Ureter (tissue), 1 donor: ENCODE data around the gene DNM1L. TPM values are rescaled to one million over a fixed set of nuclear protein-coding genes. Genes with fewer than 3 reads are reported as not detected.

Experiments used
- DNase-seq: peaks from one replicate; pipeline ENCODE4 v3.0.0-alpha.2; 2020; ENCODE audit warnings: low spot score
- total RNA-seq: library from RNA; stranded (reverse); gene quantifications from one replicate; pipeline ENCODE4 v1.2.4, GENCODE V29; 2023
- donor health status: DM: yes; HTN: yes; CAD: no.

DNM1L gene
- 104 TPM for total RNA-seq

GRCh38 chr12:32679091-32679919 lies at the start of gene DNM1L:
DNM1L (plus strand) TSS chr12:32679301; CDS start chr12:32679364, 63 bp downstream.
- peak; percentile 94 for DNase-seq

- DNase-seq, result no peak
Measured at GRCh38 chr12:32641287-32641901, 37.7 kb upstream of the DNM1L start.

GRCh38 chr12:32644431-32644830 lies 34.7 kb upstream of the DNM1L start:
- no peak for DNase-seq

GRCh38 chr12:32647275-32647674 lies 31.8 kb upstream of the DNM1L start:
- DNase-seq, result no peak

- DNase-seq, result no peak
Measured at GRCh38 chr12:32650508-32650907, 28.6 kb upstream of the DNM1L start.

- DNase-seq, result no peak
Measured at GRCh38 chr12:32651151-32651955, 27.7 kb upstream of the DNM1L start.

GRCh38 chr12:32651956-32652210 lies 27.2 kb upstream of the DNM1L start:
- DNase-seq, result no peak

GRCh38 chr12:32659908-32660440 lies 19.1 kb upstream of the DNM1L start:
- no peak for DNase-seq

GRCh38 chr12:32661706-32662105 lies 17.4 kb upstream of the DNM1L start:
- no peak for DNase-seq

GRCh38 chr12:32662665-32663064 lies 16.4 kb upstream of the DNM1L start:
- DNase-seq, result no peak

GRCh38 chr12:32666018-32666417 lies 13.1 kb upstream of the DNM1L start:
- DNase-seq, result no peak

- no peak for DNase-seq
Measured at GRCh38 chr12:32669584-32669983, 9.5 kb upstream of the DNM1L start.

GRCh38 chr12:32671930-32672780 lies 6.9 kb upstream of the DNM1L start:
- DNase-seq, result no peak

- no peak for DNase-seq
Measured at GRCh38 chr12:32679920-32680237, 778 bp downstream of the DNM1L start.

- no peak for DNase-seq
Measured at GRCh38 chr12:32680787-32681186, 1.7 kb downstream of the DNM1L start.

- DNase-seq, result no peak
Measured at GRCh38 chr12:32681272-32681671, 2.2 kb downstream of the DNM1L start.

GRCh38 chr12:32686340-32686739 lies 7.2 kb downstream of the DNM1L start:
- DNase-seq, result no peak

GRCh38 chr12:32688786-32689185 lies 9.7 kb downstream of the DNM1L start:
- DNase-seq, result no peak

- no peak for DNase-seq
Measured at GRCh38 chr12:32690927-32691326, 11.8 kb downstream of the DNM1L start.

GRCh38 chr12:32692358-32692757 lies 13.3 kb downstream of the DNM1L start:
- DNase-seq, result no peak

GRCh38 chr12:32693036-32693435 lies 13.9 kb downstream of the DNM1L start:
- no peak for DNase-seq

GRCh38 chr12:32695787-32696186 lies 16.7 kb downstream of the DNM1L start:
- DNase-seq, result no peak
